ENCODE measurements around the gene CAB39L.
"Not testable (repeated sequence)": the region's sequence is repeated elsewhere in the genome, so short reads cannot be mapped to it uniquely, and the experiment has no call there.

CAB39L gene

GRCh38 chr13:49305792-49306425, 138.0 kb downstream of the CAB39L start:
- DNase-seq, result no peak

- no peak for DNase-seq
Measured at GRCh38 chr13:49304763-49305700, 138.8 kb downstream of the CAB39L start.

GRCh38 chr13:49304356-49304755, 139.5 kb downstream of the CAB39L start:
- no peak for DNase-seq

GRCh38 chr13:49303533-49304252, 140.2 kb downstream of the CAB39L start:
- no peak for DNase-seq

- DNase-seq, result peak; percentile 16
Measured at GRCh38 chr13:49302817-49303216, 141.0 kb downstream of the CAB39L start.

- DNase-seq, result no peak
Measured at GRCh38 chr13:49302222-49302621, 141.6 kb downstream of the CAB39L start.

GRCh38 chr13:49300739-49301589, 142.9 kb downstream of the CAB39L start:
- DNase-seq, result peak; percentile 80

GRCh38 chr13:49300276-49300675, 143.6 kb downstream of the CAB39L start:
- no peak for DNase-seq

- no peak for DNase-seq
Measured at GRCh38 chr13:49298903-49299605, 144.8 kb downstream of the CAB39L start.

GRCh38 chr13:49298416-49298815, 145.4 kb downstream of the CAB39L start:
- no peak for DNase-seq

- DNase-seq, result no peak
Measured at GRCh38 chr13:49297338-49297737, 146.5 kb downstream of the CAB39L start.

GRCh38 chr13:49296659-49297058, 147.2 kb downstream of the CAB39L start:
- no peak for DNase-seq

GRCh38 chr13:49295244-49295643, 148.6 kb downstream of the CAB39L start:
- no peak for DNase-seq

- DNase-seq, result not testable (repeated sequence)
Measured at GRCh38 chr13:49294723-49295122, 149.1 kb downstream of the CAB39L start.

GRCh38 chr13:49292742-49293486, 150.9 kb downstream of the CAB39L start:
- peak; percentile 5 for DNase-seq

- DNase-seq, result no peak
Measured at GRCh38 chr13:49288458-49288857, 155.4 kb downstream of the CAB39L start.

- no peak for DNase-seq
Measured at GRCh38 chr13:49287995-49288394, 155.9 kb downstream of the CAB39L start.

GRCh38 chr13:49279885-49280284, 164.0 kb downstream of the CAB39L start:
- DNase-seq, result no peak

- DNase-seq, result no peak
Measured at GRCh38 chr13:49279112-49279511, 164.8 kb downstream of the CAB39L start.

- DNase-seq, result no peak
Measured at GRCh38 chr13:49278211-49278610, 165.7 kb downstream of the CAB39L start.

GRCh38 chr13:49272296-49272695, 171.6 kb downstream of the CAB39L start:
- DNase-seq, result peak; percentile 11
